Stimulated activated CD4-positive, alpha-beta T cell treated with anti-CD3 and anti-CD28 coated beads, Interleukin-1b, Interleukin-23, amount 100 ng/mL, for 4 hours (primary cell): Measurements from ENCODE around the gene HMSD.

Experiments
- DNase-seq, 2 donors: peaks; one replicate each; pipeline ENCODE4 v3.0.0-alpha.2; 2020; ENCODE audit warnings: low read depth in 2 of 2

The HMSD gene

DNA sequence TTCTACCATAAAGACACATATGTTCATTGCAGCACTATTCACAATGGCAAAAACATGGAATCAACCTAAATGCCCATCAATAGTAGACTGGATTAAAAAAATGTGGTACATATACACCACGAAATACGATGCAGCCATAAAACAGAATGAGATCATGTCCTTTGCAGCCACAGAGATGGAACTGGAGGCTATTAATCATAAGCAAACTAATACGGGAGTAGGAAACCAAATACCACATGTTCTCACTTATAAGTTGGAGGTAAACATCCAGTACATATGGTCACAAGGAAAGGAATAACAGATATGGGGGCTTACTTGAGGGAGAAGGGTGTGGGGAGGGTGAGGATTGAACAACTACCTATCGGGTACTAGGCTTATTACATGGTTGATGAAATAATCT, 7.7 kb downstream of the HMSD start:
- no peak for DNase-seq

DNA sequence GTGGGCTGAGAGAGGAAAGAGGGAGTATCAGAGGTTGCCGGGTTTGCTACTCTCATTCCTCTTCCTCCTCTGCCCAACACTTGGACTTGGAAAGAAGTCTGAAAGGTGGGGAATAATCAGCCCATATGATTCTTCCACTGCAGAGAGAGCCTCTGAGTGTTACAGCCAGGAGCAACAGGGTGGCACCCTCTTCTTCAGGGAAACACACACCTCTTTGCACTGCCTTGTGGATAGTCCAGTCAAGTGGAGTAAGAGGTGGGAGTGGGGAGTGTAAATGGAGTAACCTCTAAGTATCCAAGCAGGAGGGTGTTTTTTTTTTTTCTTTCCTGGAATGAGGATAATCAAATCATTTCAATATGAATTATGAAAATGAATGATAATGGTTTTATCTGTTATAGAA, 11.8 kb downstream of the HMSD start:
- DNase-seq: no peak

DNA sequence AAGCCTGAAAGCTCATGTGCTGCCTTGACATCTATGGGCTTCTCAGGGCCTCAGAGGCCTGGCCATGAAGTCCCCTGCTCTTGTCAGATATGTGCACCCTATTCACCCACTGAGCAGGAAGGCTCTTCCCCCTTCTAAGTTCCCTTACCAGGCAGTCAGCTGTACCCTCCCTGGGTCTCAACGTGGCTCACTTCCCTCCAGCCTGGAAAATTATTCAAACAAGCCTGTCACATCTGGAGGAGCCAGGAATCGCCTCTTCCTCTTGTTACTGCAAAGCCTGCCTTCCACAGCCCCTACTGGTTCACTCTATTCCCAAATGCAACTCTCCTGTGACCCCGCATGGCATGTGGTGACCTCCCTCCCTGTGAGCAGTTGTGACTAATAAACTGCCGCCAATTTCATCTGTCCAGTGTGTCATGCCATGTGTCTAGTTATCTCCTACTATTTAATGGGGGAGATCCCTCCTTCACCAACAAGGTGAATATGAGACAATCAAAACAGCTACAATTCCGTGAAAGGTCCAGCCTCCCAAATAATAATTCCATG, 12.4 kb downstream of the HMSD start:
- no peak for DNase-seq

- no peak for DNase-seq
These were observed 13.0 kb downstream of the HMSD start for GRCh38 chr18:63962137-63962536.

DNA sequence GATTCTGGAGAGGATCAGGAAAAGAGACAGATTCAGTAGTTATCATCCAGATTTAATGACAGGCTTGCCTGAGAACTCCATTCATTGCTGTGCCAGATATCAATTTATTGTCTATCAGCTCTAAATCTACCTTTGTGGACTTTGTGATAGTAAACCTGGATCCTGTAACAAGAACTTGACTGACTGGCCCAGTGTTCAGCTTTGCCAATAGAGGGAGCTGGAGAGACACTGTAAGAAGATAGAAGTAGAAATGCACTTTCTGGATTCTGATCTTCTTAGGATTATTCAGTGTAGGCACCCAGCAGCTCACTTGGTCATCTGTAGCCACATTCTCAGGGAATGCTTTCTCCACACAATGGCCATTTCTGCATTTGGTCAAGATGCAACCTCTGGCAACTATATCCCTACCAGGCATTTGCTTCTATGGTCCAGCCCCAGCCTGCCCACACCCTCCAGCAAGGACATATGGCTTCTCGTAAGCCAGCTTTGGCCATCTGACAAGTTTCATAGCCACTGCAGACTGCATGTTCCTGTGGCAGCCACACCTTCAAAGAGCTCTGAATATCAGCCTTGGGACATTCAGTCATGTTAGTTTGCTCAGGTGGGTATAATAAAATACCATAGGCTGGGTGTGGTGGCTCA, 14.6 kb downstream of the HMSD start:
- no peak for DNase-seq

DNA sequence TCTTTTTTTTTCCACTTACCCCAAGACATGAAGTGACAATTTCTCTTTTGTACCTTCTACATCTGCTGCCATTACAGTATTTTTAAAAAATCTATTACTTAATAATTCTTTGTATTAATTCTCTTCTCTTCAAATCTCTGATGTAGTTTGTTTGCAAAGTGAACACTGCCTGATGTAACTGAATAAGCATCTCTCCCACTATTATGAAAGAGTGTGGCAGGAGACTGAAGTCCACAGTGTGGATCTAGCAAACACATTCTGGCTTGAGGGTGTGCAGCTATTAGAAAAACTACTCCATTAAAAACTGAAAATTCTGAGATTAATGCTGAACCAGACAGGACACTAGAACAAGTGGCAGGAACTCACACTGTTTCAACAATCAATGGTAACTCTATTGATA, 15.8 kb downstream of the HMSD start:
- no peak for DNase-seq

- no peak for DNase-seq
These were observed 16.7 kb downstream of the HMSD start for GRCh38 chr18:63965716-63966330.

- DNase-seq: peak; percentile 63 to 70
These were observed 21.1 kb downstream of the HMSD start, which contains the start of gene SERPINB8 for GRCh38 chr18:63969942-63970808. Gene SERPINB8, plus strand, starts transcription at chr18:63970081. Its CDS starts 8,228 bp downstream, at chr18:63978309.

- no peak for DNase-seq
These were observed 21.7 kb downstream of the HMSD start for GRCh38 chr18:63970809-63971205.

DNA sequence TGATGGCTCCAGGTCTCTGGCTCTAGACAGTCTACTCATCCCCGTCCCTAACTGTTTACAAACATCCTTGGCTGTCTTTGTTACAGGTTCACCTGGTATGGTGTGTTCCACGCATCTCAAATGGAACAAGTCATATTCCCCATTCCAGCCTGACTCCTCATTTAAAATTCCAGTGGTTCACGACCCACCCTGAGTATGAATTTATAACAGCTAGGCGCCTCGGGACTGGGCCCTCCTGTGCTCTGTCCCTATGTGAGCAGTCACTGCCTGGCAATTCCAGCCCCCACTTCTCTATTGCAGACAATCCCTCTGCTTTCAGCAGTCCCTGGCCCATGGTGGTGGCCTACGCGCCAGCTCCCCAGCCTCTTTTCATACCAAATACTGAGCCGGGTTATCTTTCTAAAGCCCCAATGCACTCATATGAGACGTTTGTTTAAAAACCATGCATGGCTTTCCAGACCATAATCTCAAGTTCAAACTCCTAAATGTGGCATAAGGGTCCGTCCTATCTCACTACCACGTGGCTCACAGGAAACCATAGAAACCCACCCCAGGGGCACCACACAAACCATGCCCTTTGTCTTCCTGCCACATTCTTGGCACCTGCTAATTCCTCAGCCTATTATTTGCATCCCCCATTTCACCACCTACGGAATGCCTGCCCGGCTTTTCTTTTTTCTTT, 22.4 kb downstream of the HMSD start:
- DNase-seq: no peak

DNA sequence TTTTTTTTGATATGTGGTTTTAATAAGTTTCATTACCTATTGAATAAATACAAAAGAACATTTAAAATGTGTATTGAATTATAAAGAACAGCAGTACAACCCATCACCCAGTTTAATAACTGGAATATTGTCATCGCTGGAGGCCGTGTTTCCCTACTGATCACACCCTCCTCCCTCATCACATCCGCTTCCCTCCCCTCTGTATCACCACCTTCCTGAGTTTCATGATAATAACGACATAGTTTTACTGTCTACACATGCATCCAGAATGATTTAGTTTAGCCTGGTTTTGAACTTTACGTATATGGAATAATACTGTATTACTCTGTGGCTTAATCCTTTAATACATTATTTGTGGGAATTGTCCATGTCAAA, 22.9 kb downstream of the HMSD start:
- DNase-seq: no peak

GRCh38 chr18:63974991-63975390, 25.9 kb downstream of the HMSD start:
- DNase-seq: no peak

GRCh38 chr18:63975628-63976027, 26.5 kb downstream of the HMSD start:
- DNase-seq: no peak

GRCh38 chr18:63977040-63977439, 27.9 kb downstream of the HMSD start:
- no peak for DNase-seq

- peak in 1 of 2 donors; percentile 25 for DNase-seq
These were observed 30.4 kb downstream of the HMSD start for GRCh38 chr18:63979409-63979920.

DNA sequence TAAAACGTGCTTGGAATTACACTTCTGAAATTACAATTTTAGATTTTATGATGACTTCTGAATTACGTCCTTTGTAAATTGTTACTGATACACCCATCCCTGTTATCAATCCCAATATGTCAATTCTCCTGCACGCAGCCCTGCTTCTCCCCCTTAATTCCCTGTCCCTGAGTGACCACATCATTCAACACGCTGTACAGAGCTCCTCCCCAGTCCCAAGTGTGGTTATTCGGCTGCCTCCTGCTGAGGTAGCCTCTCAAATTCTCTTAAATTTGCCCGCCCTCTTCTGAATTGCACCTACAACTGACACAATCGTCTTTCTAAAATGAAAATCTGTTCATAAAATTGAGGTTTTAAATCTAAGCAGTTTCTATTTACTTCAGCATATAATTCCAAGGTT, 30.9 kb downstream of the HMSD start:
- no peak for DNase-seq

GRCh38 chr18:63980896-63981460, 31.9 kb downstream of the HMSD start:
- DNase-seq: no peak

- no peak for DNase-seq
These were observed 32.6 kb downstream of the HMSD start for GRCh38 chr18:63981719-63982118.

DNA sequence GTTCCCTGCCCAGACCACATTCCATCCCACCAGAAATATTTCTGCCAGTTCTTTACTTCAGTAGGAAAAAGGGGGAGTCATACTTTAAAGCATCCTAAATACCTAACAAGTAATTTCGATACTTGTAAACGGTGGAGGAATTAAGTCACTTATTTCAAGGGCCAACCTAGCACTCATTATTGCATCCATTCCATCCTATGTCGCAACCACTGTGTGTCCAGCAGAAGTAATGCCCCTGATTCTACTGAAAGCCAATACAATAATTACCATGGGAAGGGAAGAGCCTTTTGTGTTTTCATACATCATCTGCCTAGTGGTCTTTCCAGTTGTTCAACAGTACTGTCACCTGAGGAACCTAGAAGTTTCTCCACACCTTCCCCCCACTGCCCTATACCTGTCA, 33.3 kb downstream of the HMSD start:
- DNase-seq: no peak

DNA sequence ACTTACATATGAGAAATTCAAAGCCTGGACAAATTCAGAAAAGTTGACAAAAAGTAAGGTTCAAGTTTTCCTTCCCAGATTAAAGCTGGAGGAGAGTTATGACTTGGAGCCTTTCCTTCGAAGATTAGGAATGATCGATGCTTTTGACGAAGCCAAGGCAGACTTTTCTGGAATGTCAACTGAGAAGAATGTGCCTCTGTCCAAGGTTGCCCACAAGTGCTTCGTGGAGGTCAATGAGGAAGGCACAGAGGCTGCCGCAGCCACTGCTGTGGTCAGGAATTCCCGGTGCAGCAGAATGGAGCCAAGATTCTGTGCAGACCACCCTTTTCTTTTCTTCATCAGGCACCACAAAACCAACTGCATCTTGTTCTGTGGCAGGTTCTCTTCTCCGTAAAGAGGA, 37.8 kb downstream of the HMSD start:
- DNase-seq: no peak

DNA sequence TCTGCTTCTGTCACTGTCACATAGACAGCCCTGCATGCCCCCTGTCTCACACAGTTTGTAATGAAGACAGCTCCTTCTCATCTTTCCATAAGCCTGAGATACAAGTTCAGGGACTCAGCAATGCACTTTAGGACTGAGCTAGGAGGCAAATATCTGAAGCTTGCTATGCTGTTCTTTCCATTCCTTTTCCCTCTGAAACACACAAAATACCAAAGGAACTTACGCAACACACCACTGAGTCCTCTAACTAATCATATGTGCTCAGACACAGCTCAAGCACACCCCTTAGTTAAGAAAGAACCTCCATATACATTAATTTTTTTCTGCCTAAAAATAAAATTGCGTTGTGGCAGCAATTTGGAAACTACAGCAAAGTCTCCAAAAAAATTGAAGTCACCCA, 38.6 kb downstream of the HMSD start:
- DNase-seq: no peak
